HG03064 (cell line): ENCODE measurements around the gene GDPD2.

ENCODE experiments used
- ATAC-seq: cut with Tn5 transposase; IDR thresholded peaks from one replicate; pipeline ENCODE4 v1.9.1; 2021; ENCODE audit warnings: low read depth; ENCODE audit not compliant: unreplicated experiment

GDPD2 gene

GRCh38 chrX:70468709-70469108, 45.6 kb downstream of the GDPD2 start:
- no peak for ATAC-seq

DNA sequence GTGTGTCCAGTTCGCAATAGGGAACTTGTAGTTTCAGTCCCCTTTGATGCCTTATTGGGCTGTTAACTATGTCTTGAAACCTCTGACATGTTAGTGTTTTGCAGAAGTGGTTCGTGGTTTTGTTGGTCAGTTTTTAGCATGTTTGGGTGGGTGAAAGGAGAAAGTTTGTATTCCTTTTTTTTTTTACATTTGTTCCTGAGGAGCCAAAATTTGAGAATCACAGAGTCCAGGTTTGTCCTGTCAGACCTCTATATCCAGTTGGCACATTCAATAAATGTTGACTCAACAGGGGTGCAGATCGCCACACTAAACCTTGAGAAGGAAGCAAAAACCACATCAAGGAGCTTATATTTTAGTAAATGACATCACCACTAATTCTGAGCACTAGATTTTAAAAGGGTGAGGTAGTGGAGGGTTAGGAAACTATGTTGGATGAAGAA, 47.8 kb downstream of the GDPD2 start:
- no peak for ATAC-seq

DNA sequence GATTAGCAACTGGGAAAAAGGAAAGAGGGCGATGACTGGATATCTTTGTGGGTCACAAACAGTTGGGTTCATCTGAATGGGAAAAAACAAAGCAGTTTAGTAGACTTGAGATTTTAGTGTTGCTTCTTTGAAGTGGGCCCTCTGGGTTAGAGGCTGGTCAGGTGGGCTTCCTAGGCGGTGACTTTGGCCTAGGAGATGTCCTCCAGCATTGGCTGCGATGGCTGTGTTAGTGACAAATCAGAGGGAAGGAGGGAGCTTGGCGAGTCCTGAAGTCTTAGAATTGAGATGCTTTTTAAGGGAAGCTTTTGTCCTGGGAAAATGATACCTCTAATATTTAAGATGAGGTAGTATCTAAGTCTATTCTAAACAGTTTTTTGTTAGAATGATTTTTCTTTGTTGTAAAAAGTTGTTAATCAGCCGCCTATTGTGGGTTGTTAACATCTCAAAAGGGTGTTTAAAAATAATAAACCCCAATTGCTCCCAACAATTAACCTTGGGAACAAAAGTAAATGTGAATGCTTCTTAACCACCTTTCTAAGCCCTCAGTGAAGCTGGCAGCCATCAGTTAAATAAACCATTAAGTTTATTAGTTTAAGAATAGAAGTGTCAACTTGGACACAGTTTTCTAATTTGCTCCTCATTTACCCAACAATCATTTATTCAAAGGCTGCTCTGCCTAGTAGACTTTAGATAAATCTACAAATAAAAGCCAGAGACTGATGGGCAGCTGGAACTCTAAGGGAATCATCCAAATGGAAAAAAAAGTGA, 53.2 kb downstream of the GDPD2 start:
- no peak for ATAC-seq

DNA sequence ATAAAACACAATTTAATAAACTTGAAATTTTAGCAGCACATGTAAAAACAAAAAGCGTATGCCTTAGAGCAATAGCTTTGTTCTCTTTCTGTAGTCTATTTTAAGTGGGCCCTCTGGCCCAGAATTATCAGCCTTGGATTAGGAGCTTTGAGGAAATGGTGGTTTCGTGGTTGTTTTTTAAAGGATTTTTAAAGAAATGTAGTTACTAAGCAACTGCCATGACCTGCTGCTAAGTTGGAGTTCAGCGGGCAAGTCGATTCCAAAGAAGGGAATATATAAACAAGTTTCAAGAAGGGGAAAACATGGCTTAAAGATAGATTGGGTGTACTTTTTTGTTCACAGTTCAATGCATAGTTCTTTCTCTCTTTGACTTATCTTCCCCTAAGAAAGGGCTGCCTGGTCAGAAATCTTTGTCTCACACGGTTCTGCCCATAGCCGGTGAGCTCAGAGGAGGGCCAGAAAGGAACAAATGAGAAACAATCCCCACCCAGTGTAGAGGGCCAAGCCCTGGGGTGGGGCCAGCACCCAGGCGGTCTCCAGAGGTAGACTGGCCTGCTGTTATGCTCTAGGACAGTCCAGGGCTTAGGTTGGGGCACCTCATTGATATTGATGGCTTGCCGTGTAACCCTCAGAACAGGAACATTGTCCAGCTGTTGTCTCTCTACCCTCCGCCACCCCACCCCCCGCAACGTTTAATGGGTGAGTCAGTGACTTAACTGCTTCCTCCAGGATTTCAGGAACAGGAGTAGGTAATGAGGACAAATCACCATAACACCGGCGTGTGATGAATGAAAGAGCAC, 54.0 kb downstream of the GDPD2 start:
- ATAC-seq = no peak

GRCh38 chrX:70477734-70478075, 54.6 kb downstream of the GDPD2 start:
- no peak for ATAC-seq

DNA sequence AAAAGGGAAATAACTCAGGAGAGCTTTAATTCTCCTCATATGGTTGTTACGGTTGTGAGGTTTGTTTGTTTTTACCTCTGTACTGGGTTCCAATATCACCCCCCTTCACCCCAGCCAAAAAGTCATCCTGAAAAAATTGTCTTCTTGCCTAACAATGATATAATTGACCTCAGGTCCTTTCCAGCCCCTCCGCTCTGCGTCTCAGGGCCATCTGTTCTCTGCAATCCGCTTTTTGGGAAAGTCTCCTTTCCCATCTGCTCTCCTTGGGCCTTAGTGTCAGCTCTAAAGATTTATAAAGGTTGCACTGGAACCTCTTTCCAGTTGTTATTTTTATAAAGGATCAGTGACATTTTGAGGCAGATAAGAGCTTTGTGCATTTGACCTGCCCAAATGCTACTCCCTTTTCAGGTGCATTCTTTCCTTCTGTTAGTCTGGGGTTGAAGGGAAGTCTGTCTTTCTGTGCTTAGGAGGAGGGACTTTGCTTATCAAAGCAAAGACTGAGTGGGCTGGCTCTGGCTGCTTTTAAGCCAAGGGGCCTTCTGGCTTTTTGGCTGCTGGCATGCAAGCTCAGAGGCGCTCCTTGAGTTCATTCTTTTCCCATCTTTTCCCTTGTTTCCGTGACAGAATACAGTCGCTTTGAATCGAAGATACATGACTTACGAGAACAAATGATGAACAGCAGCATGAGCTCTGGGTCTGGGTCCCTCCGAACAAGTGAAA, 55.6 kb downstream of the GDPD2 start:
- ATAC-seq = no peak

GRCh38 chrX:70479247-70479921, 56.3 kb downstream of the GDPD2 start:
- ATAC-seq = no peak

DNA sequence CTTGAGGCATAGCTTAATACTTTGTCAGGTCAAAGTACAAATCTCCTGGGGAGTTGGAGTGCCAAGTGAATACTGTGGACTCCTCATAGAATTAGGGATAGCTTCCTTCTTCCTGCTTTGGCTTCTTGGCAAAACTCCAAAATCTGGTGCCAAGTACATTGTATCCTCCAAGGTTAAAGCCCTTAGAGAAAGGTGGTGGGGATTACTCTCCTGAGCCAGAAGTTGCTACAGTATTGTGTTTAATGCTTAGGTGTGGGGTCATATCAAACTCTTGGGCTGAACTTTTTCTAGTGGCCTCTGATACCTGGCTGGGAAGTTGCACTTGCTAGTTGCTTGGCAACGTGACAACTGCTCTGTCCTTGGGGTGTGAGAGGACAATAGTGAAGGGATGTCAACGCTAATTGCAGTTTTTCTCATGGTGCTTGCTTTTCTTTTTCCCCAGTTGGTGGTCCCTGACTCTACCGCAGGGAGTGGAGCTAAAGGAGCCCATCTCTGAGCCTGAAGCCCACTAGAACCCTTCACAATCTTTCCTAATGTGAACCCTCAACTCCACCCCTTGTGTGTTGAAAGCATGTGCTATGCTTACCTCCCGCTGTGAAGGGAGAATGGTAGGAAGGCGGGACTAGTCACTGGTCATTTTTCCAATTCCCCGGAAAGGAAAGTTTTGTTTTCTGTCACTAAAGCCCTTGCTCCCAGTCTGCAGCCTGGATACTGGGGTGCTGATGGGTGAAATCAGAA, 57.0 kb downstream of the GDPD2 start:
- ATAC-seq = no peak

DNA sequence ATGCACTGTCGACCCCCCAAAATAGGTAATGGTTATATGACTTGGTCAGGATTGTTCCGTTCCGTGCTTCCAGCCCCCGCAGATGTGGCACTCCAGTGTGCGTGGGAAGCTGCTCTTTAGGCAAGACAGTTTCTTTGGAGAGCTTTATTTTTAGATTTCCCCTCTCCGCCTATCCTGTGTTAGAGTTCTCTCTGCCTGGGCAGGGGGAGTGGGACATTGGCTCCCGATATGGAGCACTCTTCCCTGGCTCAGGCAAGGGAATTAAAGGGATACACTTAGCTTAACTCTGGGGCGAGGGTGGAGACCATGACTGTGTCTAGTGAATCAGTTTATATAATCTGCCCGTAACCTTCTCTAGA, 57.5 kb downstream of the GDPD2 start:
- no peak for ATAC-seq

DNA sequence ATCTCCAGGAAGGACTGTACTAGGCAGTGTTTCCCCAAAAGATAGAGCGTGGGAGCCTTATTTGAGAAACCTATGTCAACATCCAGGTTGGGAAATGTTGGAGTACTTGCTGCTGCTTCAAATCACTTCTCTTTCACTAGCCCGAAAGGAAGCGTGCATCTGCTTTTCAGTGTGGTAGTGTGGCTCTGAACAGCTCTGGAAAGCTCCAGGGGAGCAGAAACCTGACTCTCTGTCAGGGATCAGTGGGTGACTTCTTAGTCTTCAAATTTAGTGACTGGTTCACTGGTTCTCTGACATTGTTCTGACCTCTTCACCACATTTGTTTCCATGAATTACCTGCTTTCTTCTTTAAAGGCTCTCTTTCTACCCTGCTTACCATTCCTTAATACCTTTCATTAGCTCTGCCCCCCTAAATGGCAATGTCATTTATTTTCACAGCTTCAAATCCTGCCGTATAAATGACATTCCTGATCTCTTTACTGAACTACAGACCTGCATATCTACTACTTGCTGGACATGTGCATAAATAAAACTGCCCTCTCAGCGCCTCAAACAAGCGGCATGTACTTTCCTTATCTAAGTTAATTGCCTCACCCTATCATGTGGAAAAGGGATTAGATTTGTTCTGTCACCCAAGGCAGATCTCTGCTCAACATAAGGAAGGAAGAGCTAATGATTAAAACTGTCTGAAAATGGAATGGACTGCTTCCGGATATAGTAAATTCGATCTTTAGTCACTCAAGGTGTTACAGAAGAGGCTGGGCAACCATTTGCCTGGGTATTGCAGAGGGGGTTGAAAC, 58.6 kb downstream of the GDPD2 start:
- no peak for ATAC-seq

GRCh38 chrX:70482300-70482699, 59.2 kb downstream of the GDPD2 start:
- ATAC-seq = no peak
